Measurements from ENCODE around the gene SEPTIN2.
"Not testable (repeated sequence)": the region's sequence is repeated elsewhere in the genome, so short reads cannot be mapped to it uniquely, and the experiment has no call there.

Gene SEPTIN2

DNA sequence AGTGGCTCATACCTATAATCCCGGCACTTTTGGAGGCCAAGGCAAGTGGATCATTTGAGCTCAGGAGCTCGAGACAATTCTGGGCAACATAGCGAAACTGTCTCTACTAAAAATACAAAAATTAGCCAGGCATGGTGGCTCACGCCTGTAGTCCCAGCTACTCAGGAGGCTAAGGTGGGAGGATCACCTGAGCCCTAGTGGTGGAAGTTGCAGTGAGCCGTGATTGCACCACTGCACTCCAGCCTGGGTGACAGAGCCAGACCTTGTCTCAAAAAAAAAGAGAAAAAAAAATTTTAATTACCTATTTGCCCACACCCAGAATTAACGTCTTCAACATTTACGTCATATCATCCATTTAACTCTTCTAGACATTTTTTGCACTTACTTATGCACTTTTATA is 69.7 kb downstream of the SEPTIN2 start:
- DNase-seq (ENCODE audit: low read depth): not testable (repeated sequence)

DNA sequence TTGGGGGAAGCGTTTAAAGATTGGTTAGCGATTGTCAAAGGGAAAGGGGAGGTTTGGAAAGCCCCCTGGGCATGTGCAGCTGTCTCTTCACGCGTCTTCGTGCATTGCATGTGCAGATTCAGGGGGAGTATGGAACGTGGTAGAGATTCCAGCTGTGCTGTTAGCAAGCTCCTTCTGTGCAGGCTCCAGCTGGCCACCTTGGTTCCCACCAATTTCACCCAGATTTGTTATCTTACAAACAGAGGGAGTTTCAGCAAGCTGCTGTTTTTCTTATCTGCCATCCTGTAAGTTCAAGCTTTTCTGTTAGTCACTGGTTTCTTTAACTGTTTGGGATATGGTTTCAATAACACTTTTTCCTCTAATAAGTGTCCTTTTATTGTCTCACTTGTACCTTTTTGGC is 70.8 kb downstream of the SEPTIN2 start:
- no peak for DNase-seq (ENCODE audit: low read depth)

DNA sequence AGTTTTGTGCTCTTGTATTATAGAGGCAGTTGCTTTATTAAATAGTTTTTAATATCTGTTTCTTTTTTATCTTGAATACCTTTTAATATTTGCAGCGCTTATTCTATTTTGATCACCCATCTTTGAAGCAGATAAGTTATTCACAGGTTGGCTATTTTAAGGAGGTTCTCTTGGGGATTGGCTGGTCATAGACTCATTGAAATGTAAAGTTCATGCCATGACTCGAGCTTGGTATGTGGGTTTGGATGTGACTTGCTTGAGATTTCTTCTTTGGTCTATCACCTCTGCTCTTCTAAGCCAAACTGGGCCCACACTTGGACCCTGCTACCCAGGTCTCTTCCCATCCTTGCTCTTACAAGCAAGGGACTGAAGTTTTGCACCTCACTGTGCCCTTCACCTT is 74.0 kb downstream of the SEPTIN2 start:
- no peak for DNase-seq (ENCODE audit: low read depth)

DNA sequence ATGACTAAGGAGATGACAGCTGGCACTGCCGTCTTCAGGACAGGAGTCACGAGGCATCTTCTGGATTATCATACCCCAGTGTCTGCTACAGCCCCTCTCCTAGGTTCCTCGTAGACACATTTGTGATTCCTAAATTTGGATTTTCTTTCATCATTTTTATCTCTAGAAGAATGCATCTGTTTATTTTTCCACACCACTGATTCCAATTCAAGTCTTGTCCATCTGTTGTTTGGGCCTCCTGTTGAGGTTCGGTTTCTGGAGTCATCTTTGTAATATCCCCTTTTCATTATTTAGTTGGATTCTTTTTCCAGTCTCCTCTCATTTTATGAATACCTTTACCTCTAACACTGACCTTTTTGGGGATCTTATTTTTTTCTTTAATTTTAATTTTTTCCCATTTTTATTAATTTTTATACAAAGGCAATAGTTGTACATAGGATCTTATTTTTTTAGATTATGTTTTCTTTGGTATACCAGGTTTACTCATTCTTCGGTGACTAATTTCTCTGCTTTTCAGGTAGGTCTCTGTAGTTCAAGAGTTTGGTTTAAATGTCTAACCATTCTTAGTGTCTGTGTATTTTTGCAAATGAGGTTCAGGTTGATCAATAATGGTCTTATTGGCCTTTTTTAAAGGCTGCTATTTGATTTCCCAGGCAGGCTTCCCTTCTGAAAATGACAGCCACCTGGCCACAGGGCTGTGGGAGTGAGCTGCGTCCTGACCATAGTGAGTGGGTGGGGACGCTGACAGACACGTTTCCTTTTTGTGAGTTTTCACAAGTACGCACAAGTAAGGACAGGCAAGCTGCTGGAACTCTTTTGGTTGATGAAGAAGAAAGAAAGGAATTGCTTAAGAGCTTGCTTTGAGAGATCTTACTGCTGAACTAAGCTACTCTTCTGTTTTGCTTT is 74.8 kb downstream of the SEPTIN2 start:
- no peak for DNase-seq (ENCODE audit: low read depth)

DNA sequence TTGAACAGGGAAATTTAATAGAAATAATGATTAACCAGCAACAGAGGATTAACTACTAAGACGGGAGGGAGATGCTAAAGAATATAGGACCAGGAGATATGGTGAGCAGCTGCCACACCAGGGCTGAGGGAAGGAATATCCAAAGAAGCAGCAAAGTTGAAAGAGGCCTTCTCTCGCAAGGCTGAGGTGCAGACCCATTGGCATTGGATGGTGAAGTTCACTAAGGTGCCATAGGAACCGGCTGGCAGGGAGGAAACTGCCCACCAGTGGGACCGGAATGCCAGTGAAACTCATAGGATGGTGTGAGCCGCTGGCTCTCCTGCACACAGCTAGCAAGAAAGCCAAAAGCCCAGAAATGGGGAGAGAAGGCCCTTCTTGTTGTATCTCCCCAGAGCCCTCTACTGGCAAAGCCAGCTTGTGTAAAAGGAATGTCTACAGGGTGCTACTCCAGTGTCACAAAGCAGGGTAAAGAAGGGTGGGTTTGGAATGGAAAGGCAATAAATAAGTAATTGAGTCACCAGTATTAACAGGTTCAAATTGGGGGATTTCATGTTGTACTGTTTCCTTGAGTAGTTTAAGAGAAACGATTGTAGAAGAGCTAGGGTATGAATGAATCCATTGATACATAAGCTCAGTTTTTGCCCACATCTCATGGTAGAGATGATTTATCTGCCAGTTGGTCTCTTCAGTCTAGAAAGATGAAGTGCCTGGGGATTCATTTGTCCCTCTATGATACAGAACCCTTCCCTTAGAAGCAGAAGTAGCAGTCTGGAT is 76.4 kb downstream of the SEPTIN2 start:
- no peak for DNase-seq (ENCODE audit: low read depth)

DNA sequence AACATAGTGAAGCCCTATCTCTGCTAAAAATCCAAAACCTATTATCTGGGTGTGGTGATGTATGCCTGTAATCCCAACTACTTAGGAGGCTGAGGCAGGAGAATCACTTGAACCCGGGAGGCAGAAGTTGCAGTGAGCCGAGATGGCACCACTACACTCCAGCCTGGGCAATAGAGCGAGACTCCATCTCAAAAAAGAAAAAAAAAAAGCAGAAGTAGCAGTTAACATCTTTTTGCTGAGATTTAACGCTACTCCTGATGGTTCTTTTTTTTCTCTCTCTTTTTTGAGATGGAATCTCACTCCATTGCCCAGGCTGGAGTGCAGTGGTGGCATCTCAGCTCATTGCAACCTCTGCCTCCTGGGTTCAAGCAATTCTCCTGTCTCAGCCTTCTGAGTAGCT is 77.0 kb downstream of the SEPTIN2 start:
- DNase-seq (ENCODE audit: low read depth): not testable (repeated sequence)

DNA sequence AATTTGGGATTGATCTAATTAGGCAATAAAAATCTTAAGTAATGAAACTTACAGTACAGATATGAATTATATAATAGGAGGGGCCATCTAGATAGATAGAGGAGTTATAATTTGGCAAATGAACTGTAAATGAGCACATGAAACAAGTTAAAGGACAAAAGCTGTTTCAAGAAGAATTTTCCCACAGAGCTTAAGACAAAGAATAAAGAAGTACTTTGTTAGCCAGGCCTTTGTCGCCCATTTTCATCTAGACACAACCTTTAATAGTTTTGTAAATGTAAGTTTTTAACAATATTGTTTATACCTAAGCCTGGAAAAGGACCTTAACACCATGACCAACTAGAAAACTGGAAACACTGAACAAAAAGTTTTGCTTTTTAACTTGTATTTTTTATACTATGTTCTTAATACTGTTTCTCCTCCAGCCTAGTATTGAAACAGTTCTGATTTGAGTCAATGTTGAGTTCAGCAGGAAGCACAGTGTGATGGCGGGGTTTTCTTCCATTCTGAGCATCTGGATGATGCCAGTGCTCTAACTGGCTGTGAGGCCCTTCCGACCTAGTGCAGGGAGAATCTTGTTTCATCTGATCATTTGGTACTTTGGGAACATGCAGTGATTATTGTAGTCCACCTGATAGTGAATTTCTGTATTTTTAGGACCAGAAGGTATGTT is 77.9 kb downstream of the SEPTIN2 start:
- no peak for DNase-seq (ENCODE audit: low read depth)

DNA sequence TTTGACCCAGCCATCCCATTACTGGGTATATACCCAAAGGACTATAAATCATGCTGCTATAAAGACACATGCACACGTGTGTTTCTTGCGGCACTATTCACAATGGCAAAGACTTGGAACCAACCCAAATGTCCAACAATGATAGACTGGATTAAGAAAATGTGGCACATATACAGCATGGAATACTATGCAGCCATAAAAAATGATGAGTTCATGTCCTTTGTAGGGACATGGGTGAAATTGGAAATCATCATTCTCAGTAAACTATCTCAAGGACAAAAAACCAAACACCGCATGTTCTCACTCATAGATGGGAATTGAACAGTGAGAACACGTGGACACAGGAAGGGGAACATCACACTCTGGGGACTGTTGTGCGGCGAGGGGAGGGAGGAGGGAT is 81.1 kb downstream of the SEPTIN2 start:
- not testable (repeated sequence) for DNase-seq (ENCODE audit: low read depth)

DNA sequence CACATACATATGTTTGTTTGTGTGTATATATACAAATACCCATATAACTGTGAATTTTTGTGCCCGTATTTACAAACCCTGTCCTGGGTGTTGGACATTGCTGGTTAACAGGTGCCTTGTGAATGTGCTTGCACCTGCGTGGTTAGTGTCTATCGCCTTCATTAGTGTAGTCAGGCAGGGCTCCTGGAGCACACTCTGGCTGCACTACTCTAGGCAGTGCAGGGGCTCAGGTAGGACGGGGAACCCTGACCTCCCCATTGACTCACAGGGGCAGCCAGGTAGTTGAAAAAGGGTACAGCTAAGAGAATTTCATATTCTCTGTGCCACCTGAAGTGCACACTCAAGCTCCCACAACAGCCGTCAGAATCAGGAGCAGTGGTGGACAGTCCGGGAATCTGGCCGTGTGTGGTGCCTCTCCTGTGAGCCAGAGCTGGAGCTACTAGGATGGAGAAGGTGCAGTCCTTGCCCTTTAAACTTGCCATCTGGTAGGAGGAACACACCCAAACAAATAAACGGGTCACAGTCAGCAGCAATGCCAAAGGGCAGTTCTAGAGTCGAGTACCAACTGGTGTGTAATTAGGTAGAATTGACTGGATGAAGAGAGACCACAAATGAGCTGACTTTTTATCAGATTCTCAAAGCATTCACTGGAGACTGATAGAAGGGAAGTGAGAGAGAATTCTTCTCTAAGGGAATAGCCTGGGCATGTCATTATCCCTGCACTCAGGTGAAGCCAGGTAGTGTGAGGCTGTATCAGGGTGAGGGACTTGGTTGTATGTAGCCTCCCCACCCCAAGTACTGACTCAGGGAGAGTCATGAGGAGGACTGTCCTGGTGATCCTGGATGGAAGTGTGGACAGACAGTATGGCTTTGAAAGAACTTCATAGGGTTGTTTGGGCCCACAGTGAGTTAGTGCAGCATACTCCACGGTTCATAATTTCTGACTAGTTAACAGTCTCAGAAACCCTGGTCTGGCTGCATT is 84.5 kb downstream of the SEPTIN2 start:
- DNase-seq (ENCODE audit: low read depth): no peak

Measured in non-pigmented ciliary epithelial cell (primary cell).